Mucosa of rectum (tissue), 2 donors: Measurements from ENCODE around the gene TFPI2.

Experiments used
- H3K27ac ChIP-seq, 2 donors: one replicate each; pipeline ENCODE4 v1.7.0; 2013; ENCODE audit warnings: inconsistent platforms in 2 of 2, low read depth in 2 of 2, low read length in 2 of 2
- H3K27me3 ChIP-seq, 2 donors: one replicate each; pipeline ENCODE4 v1.7.0; 2013; ENCODE audit warnings: low read length in 2 of 2; ENCODE audit not compliant: control insufficient read depth in 2 of 2, insufficient read depth in 2 of 2
- H3K36me3 ChIP-seq, 2 donors: one replicate each; pipeline ENCODE4 v1.7.0; 2013; ENCODE audit warnings: low read length in 2 of 2; ENCODE audit not compliant: control insufficient read depth in 2 of 2, insufficient read depth in 2 of 2
- H3K4me1 ChIP-seq, 2 donors: one replicate each; pipeline ENCODE4 v1.7.0; 2013; ENCODE audit warnings: low read length in 2 of 2, mild to moderate bottlenecking in 1 of 2; ENCODE audit not compliant: control insufficient read depth in 2 of 2, insufficient read depth in 2 of 2
- H3K4me3 ChIP-seq, 2 donors: one replicate each; pipeline ENCODE4 v1.7.0; 2013; ENCODE audit warnings: low read length in 2 of 2
- H3K9ac ChIP-seq, 2 donors: one replicate each; pipeline ENCODE4 v1.7.0; 2013; ENCODE audit warnings: low read length in 2 of 2, low read depth in 1 of 2, mild to moderate bottlenecking in 1 of 2
- H3K9me3 ChIP-seq, 2 donors: one replicate each; pipeline ENCODE4 v1.7.0; 2013; ENCODE audit warnings: low read length in 2 of 2; ENCODE audit not compliant: control insufficient read depth in 2 of 2
- donor health status: healthy.
- donor health status: Normal muscosa, but diverticular disease.

TFPI2 gene

GRCh38 chr7:93860261-93860660 lies 30.3 kb downstream of the TFPI2 start:
- no peaks in the 10 kb centered on the region for H3K36me3 ChIP-seq
- H3K9ac ChIP-seq, result no peak overlapping the region
- H3K9me3 ChIP-seq, result no peaks in the 10 kb centered on the region
- no peaks in the 10 kb centered on the region for H3K27me3 ChIP-seq
- H3K27ac ChIP-seq, result no peak overlapping the region
- no peaks in the 10 kb centered on the region for H3K4me1 ChIP-seq
- no peak overlapping the region for H3K4me3 ChIP-seq

DNA sequence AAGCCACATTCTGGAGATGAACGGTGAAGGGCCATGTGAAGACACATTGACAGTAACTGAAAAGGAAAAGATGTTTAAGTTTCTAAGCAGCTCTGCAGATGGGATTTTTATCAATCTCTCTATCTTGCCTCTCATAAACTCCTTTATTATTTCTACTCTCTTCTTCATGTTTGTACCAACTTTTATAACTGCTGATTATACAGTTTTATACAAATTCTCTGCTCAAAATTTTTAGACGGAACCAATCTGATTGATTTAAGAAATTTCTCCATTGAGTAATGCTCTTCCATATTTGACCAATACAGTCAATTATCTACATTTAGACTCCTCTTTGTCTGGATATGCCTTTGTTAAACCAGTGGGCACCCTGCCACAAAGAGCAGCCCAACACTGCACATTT lies 31.7 kb downstream of the TFPI2 start:
- H3K27ac ChIP-seq, result no peak overlapping the region
- no peak overlapping the region for H3K9ac ChIP-seq

GRCh38 chr7:93856323-93856722 lies 34.2 kb downstream of the TFPI2 start:
- Histone ChIP-seq H3K4me1 (no peaks in the 10 kb centered on the region), H3K27ac (no peak overlapping the region), H3K9me3 (no peaks in the 10 kb centered on the region), H3K9ac (no peak overlapping the region), H3K4me3 (no peak overlapping the region), H3K27me3 (no peaks in the 10 kb centered on the region), H3K36me3 (no peaks in the 10 kb centered on the region)

More for the DNA sequence above, 31.7 kb downstream of the TFPI2 start:
- Histone ChIP-seq H3K4me3 (no peak overlapping the region), H3K27me3 (no peaks in the 10 kb centered on the region), H3K9me3 (no peaks in the 10 kb centered on the region), H3K4me1 (no peaks in the 10 kb centered on the region), H3K36me3 (no peaks in the 10 kb centered on the region)

GRCh38 chr7:93855797-93856196 lies 34.8 kb downstream of the TFPI2 start:
- H3K9me3 ChIP-seq, result no peaks in the 10 kb centered on the region
- no peaks in the 10 kb centered on the region for H3K4me1 ChIP-seq
- H3K27me3 ChIP-seq, result no peaks in the 10 kb centered on the region
- H3K4me3 ChIP-seq, result no peak overlapping the region
- H3K27ac ChIP-seq, result no peak overlapping the region
- H3K9ac ChIP-seq, result no peak overlapping the region
- H3K36me3 ChIP-seq, result no peaks in the 10 kb centered on the region

- Histone ChIP-seq H3K4me3 (no peak overlapping the region), H3K27ac (no peak overlapping the region), H3K9ac (no peak overlapping the region), H3K27me3 (no peaks in the 10 kb centered on the region), H3K9me3 (no peaks in the 10 kb centered on the region), H3K4me1 (no peaks in the 10 kb centered on the region), H3K36me3 (no peaks in the 10 kb centered on the region)
Measured at GRCh38 chr7:93854480-93854879, 36.1 kb downstream of the TFPI2 start.

- Histone ChIP-seq H3K4me1 (no peaks in the 10 kb centered on the region), H3K36me3 (no peaks in the 10 kb centered on the region), H3K4me3 (no peak overlapping the region), H3K27ac (no peak overlapping the region), H3K9me3 (no peaks in the 10 kb centered on the region), H3K27me3 (no peaks in the 10 kb centered on the region), H3K9ac (no peak overlapping the region)
Measured at GRCh38 chr7:93851536-93851935, 39.0 kb downstream of the TFPI2 start.

GRCh38 chr7:93843260-93843659 lies 47.3 kb downstream of the TFPI2 start:
- no peaks in the 10 kb centered on the region for H3K4me1 ChIP-seq
- H3K9me3 ChIP-seq, result no peaks in the 10 kb centered on the region
- H3K27ac ChIP-seq, result no peak overlapping the region
- no peak overlapping the region for H3K9ac ChIP-seq
- H3K4me3 ChIP-seq, result no peak overlapping the region
- H3K27me3 ChIP-seq, result no peaks in the 10 kb centered on the region
- H3K36me3 ChIP-seq, result no peaks in the 10 kb centered on the region

GRCh38 chr7:93838966-93839365 lies 51.6 kb downstream of the TFPI2 start:
- no peaks in the 10 kb centered on the region for H3K4me1 ChIP-seq
- no peak overlapping the region for H3K9ac ChIP-seq
- no peaks in the 10 kb centered on the region for H3K9me3 ChIP-seq
- no peaks in the 10 kb centered on the region for H3K27me3 ChIP-seq
- H3K27ac ChIP-seq, result no peak overlapping the region
- H3K36me3 ChIP-seq, result no peaks in the 10 kb centered on the region
- no peak overlapping the region for H3K4me3 ChIP-seq

- Histone ChIP-seq H3K4me1 (no peaks in the 10 kb centered on the region), H3K9ac (no peak overlapping the region), H3K27ac (no peak overlapping the region), H3K4me3 (no peak overlapping the region), H3K9me3 (no peaks in the 10 kb centered on the region), H3K27me3 (no peaks in the 10 kb centered on the region), H3K36me3 (no peaks in the 10 kb centered on the region)
Measured at GRCh38 chr7:93837245-93837644, 53.3 kb downstream of the TFPI2 start.

GRCh38 chr7:93836116-93836515 lies 54.4 kb downstream of the TFPI2 start:
- Histone ChIP-seq H3K27ac (no peak overlapping the region), H3K4me1 (no peaks in the 10 kb centered on the region), H3K9ac (no peak overlapping the region), H3K36me3 (no peaks in the 10 kb centered on the region), H3K27me3 (no peaks in the 10 kb centered on the region), H3K4me3 (no peak overlapping the region), H3K9me3 (no peaks in the 10 kb centered on the region)

- no peak overlapping the region for H3K27ac ChIP-seq
- H3K27me3 ChIP-seq, result no peaks in the 10 kb centered on the region
- no peak overlapping the region for H3K4me3 ChIP-seq
- no peaks in the 10 kb centered on the region for H3K36me3 ChIP-seq
- no peak overlapping the region for H3K9ac ChIP-seq
- no peaks in the 10 kb centered on the region for H3K4me1 ChIP-seq
- H3K9me3 ChIP-seq, result no peaks in the 10 kb centered on the region
Measured at GRCh38 chr7:93835702-93836101, 54.9 kb downstream of the TFPI2 start.
